ENCODE results near the gene STEAP2.

STEAP2 gene

GRCh38 chr7:90194911-90195809 is 16.4 kb upstream of the STEAP2 start:
- no peak for DNase-seq

- DNase-seq, result no peak
These were observed 9.9 kb upstream of the STEAP2 start for GRCh38 chr7:90201500-90202195.

GRCh38 chr7:90207956-90208355 is 3.6 kb upstream of the STEAP2 start:
- DNase-seq, result no peak

GRCh38 chr7:90209776-90210175 is 1.8 kb upstream of the STEAP2 start:
- DNase-seq, result no peak

GRCh38 chr7:90210475-90210874 is 1.1 kb upstream of the STEAP2 start:
- no peak for DNase-seq

GRCh38 chr7:90210981-90211380 is 559 bp upstream of the STEAP2 start:
- DNase-seq, result no peak

- no peak for DNase-seq
These were observed 582 bp downstream of the STEAP2 start for GRCh38 chr7:90212149-90212495.

GRCh38 chr7:90213521-90213920 is 2.0 kb downstream of the STEAP2 start:
- no peak for DNase-seq

GRCh38 chr7:90216080-90216674 is 4.6 kb downstream of the STEAP2 start:
- DNase-seq, result no peak

- DNase-seq, result no peak
These were observed 5.2 kb downstream of the STEAP2 start for GRCh38 chr7:90216771-90217170.

GRCh38 chr7:90222390-90222789 is 10.8 kb downstream of the STEAP2 start:
- no peak for DNase-seq

- DNase-seq, result no peak
These were observed 11.5 kb downstream of the STEAP2 start for GRCh38 chr7:90222811-90223725.

- DNase-seq, result no peak
These were observed 12.7 kb downstream of the STEAP2 start for GRCh38 chr7:90224195-90224594.

- no peak for DNase-seq
These were observed 13.6 kb downstream of the STEAP2 start for GRCh38 chr7:90225181-90225580.

- no peak for DNase-seq
These were observed 14.1 kb downstream of the STEAP2 start for GRCh38 chr7:90225601-90226000.

GRCh38 chr7:90227259-90227658 is 15.7 kb downstream of the STEAP2 start:
- no peak for DNase-seq

- no peak for DNase-seq
These were observed 18.1 kb downstream of the STEAP2 start for GRCh38 chr7:90229682-90230081.

- DNase-seq, result no peak
These were observed 19.3 kb downstream of the STEAP2 start for GRCh38 chr7:90230834-90231233.

GRCh38 chr7:90231304-90231703 is 19.8 kb downstream of the STEAP2 start:
- no peak for DNase-seq

- no peak for DNase-seq
These were observed 20.9 kb downstream of the STEAP2 start for GRCh38 chr7:90232430-90232829.

GRCh38 chr7:90233569-90233968 is 22.0 kb downstream of the STEAP2 start:
- no peak for DNase-seq

GRCh38 chr7:90236721-90237289 is 25.3 kb downstream of the STEAP2 start:
- DNase-seq, result no peak

- no peak for DNase-seq
These were observed 26.5 kb downstream of the STEAP2 start for GRCh38 chr7:90238022-90238421.

Data from DMS79 (cell line).